ENCODE data around the gene C21orf91.
"Not testable (repeated sequence)": the region's sequence is repeated elsewhere in the genome, so short reads cannot be mapped to it uniquely, and the experiment has no call there.

Gene C21orf91

GRCh38 chr21:17780539-17780938 lies 38.6 kb downstream of the C21orf91 start:
- 0 out of 2 replicates have a peak, but pooled peaks have one; percentile 20 for TF ChIP-seq MYC (IDR thresholded peaks at IDR 0.05; ENCODE audit: low read depth, low read length)
- no peak for TF ChIP-seq CTCF (IDR thresholded peaks at IDR 0.05; ENCODE audit: low read depth, low read length)
- TF ChIP-seq MAX (IDR thresholded peaks at IDR 0.05; ENCODE audit: low read depth, low read length) = peak; percentile 44
- peak; percentile 57 for DNase-seq (ENCODE audit: low read depth)
- H3K4me3 ChIP-seq (ENCODE audit: low read depth, low read length) = no peak overlapping the region

DNA sequence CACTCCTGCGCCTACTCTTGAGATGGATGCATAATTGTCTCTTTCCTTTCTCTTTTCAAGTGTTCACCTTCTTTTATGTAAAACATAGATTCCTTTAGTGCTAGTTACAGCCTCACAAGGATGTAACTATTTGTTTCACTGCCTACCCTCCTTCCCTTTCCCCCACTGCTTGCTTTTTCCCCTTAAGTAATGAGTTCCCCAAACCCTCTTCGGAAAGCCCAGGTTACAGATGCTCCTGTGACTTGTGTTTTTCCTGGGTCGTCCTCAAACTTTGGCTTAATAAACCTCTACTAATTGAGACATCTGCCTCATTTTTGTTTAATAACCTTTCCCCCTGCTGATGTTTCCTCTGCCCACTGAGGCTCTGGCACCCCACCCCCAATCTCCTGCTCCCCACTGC lies 39.2 kb downstream of the C21orf91 start:
- TF ChIP-seq POLR2A (IDR thresholded peaks at IDR 0.05; ENCODE audit: extremely low read depth, insufficient read length) (no peak), MYC (IDR thresholded peaks at IDR 0.05; ENCODE audit: low read depth, low read length) (no peak), MAX (IDR thresholded peaks at IDR 0.05; ENCODE audit: low read depth, low read length) (no peak), CTCF (IDR thresholded peaks at IDR 0.05; ENCODE audit: low read depth, low read length) (no peak)
- H3K4me3 ChIP-seq (ENCODE audit: low read depth, low read length) = no peak overlapping the region
- DNase-seq (ENCODE audit: low read depth) = no peak

DNA sequence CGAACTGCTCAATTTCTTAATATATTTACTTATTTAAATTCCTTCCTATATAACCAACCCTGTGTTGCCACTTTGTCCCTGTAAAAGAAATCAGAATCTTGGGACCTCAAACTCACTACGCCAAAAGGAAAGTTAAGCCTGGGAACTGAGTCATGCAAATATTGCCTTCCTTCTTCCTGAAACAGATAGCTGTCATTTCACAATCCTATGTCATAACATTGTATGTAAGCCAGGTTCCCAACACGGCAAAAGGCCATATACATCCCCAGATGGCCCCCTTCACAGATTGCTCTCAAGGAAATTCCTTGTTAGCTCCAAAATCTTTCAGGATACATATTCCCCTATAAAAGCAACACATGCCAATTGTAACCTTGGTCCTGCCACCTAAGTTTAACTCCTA lies 39.7 kb downstream of the C21orf91 start:
- DNase-seq (ENCODE audit: low read depth) = peak; percentile 63
- H3K4me3 ChIP-seq (ENCODE audit: low read depth, low read length) = no peak overlapping the region
- TF ChIP-seq MAX (IDR thresholded peaks at IDR 0.05; ENCODE audit: low read depth, low read length) (no peak), MYC (IDR thresholded peaks at IDR 0.05; ENCODE audit: low read depth, low read length) (no peak), POLR2A (IDR thresholded peaks at IDR 0.05; ENCODE audit: extremely low read depth, insufficient read length) (no peak), CTCF (IDR thresholded peaks at IDR 0.05; ENCODE audit: low read depth, low read length) (no peak)

DNA sequence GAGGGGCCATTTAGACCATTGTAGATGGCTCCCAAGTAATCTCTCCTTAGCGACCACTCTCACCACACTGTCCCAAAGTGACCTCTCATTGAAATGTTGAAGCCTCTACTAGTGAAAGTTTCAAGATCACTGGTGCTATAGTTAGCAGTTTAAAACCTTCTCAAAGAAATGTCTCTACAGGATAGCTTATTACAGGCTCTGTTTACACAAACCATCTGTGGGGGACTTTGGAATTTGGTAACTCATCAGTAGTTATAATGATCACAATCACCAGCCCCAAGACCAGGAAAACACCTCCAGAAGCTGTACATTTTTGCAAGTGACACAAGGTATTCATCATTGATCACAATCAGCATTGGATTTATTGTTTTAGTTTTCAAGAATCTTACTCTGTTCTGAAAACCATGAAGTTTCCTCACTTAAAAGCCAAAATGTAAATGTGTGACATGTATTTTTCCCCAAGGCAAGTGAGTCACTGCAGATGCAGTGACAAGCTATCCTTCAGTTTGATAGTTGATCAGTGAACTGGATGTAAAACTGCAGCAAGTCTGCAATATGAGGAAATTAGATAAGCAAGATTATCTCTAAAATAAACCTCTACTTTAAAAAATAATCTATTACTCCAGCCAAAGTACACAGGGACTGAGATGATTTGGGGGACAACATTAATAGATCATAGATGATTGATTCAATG lies 41.9 kb downstream of the C21orf91 start:
- no peak for DNase-seq (ENCODE audit: low read depth)
- no peak for TF ChIP-seq POLR2A (IDR thresholded peaks at IDR 0.05; ENCODE audit: extremely low read depth, insufficient read length)
- no peak for TF ChIP-seq MYC (IDR thresholded peaks at IDR 0.05; ENCODE audit: low read depth, low read length)
- TF ChIP-seq MAX (IDR thresholded peaks at IDR 0.05; ENCODE audit: low read depth, low read length) = no peak
- no peak for TF ChIP-seq CTCF (IDR thresholded peaks at IDR 0.05; ENCODE audit: low read depth, low read length)
- H3K4me3 ChIP-seq (ENCODE audit: low read depth, low read length) = no peak overlapping the region

DNA sequence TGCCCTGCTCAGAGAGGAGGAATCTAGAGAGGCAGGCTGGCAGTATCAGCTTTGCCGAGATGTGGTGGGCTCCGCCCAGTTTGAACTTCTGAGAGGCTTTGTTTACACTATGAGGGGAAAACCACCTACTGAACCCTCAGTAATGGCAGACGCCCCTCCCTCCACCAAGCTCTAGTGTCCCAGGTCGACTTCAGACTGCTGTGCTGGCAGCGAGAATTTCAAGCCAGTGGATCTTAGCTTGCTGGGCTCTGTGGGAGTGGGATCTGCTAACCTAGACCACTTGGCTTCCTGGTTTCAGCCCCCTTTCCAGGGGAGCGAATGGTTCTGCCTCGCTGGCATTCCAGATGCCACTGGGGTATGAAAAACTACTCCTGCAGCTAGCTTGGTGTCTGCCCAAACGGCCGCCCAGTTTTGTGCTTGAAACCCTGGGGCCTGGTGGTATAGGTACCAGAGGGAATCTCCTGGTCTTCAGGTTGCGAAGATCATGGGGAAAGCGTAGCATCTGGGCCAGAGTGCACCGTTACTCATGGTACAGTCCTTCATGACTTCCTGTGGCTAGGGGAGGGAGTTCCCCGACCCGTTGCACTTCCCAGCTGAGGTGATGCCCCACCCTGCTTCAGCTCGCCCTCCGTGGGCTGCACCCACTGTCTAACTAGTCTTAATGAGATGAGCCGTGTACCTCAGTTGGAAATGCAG lies 43.6 kb downstream of the C21orf91 start:
- TF ChIP-seq CTCF (IDR thresholded peaks at IDR 0.05; ENCODE audit: low read depth, low read length) = no peak
- no peak for TF ChIP-seq MYC (IDR thresholded peaks at IDR 0.05; ENCODE audit: low read depth, low read length)
- no peak for TF ChIP-seq MAX (IDR thresholded peaks at IDR 0.05; ENCODE audit: low read depth, low read length)
- TF ChIP-seq POLR2A (IDR thresholded peaks at IDR 0.05; ENCODE audit: extremely low read depth, insufficient read length) = no peak
- no peak overlapping the region for H3K4me3 ChIP-seq (ENCODE audit: low read depth, low read length)
- no peak for DNase-seq (ENCODE audit: low read depth)

DNA sequence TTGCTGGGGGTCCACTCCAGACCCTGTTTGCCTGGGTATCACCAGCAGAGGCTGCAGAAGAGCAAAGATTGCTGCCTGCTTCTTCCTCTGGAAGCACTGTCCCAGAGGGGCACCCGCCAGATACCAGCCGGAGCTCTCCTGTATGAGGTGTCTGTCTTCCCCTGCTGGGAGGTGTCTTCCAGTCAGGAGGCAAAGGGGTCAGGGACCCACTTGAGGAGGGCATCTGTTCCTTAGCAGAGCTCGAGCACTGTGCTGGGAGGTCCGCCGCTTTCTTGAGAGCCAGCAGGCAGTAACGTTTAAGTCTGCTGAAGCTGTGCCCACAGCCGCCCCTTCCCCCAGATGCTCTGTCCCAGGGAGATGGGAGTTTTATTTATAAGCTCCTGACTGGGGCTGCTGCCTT lies 44.1 kb downstream of the C21orf91 start:
- DNase-seq (ENCODE audit: low read depth); H3K4me3 ChIP-seq (ENCODE audit: low read depth, low read length): not testable (repeated sequence)
